ENCODE results near the gene POU2AF2. TPM values are rescaled to one million over a fixed set of nuclear protein-coding genes. Genes with fewer than 3 reads are reported as not detected.
"Not testable (repeated sequence)": the region's sequence is repeated elsewhere in the genome, so short reads cannot be mapped to it uniquely, and the experiment has no call there.

POU2AF2 gene
- total RNA-seq, 1 donor from 2014 or later: not detected

- not testable (repeated sequence) for H3K27me3 ChIP-seq (ENCODE audit: control insufficient read depth in 3 of 3, insufficient read depth in 3 of 3, low read length in 3 of 3); H3K36me3 ChIP-seq (ENCODE audit: control insufficient read depth in 3 of 3, insufficient read depth in 3 of 3, low read length in 3 of 3); H3K4me1 ChIP-seq (ENCODE audit: control insufficient read depth in 3 of 3, insufficient read depth in 3 of 3, low read length in 3 of 3); H3K4me3 ChIP-seq (ENCODE audit: low read length in 3 of 3); H3K9ac ChIP-seq (ENCODE audit: low read depth in 1 of 3, low read length in 3 of 3); H3K9me3 ChIP-seq (ENCODE audit: control insufficient read depth in 3 of 3, low read length in 3 of 3); H3K27ac ChIP-seq (ENCODE audit: low read depth, low read length)
Measured at GRCh38 chr11:111221936-111222335, 23.6 kb upstream of the POU2AF2 start.

GRCh38 chr11:111222821-111223455, 22.6 kb upstream of the POU2AF2 start:
- not testable (repeated sequence) for H3K27me3 ChIP-seq (ENCODE audit: control insufficient read depth in 3 of 3, insufficient read depth in 3 of 3, low read length in 3 of 3); H3K4me3 ChIP-seq (ENCODE audit: low read length in 3 of 3); H3K36me3 ChIP-seq (ENCODE audit: control insufficient read depth in 3 of 3, insufficient read depth in 3 of 3, low read length in 3 of 3); H3K4me1 ChIP-seq (ENCODE audit: control insufficient read depth in 3 of 3, insufficient read depth in 3 of 3, low read length in 3 of 3); H3K27ac ChIP-seq (ENCODE audit: low read depth, low read length); H3K9me3 ChIP-seq (ENCODE audit: control insufficient read depth in 3 of 3, low read length in 3 of 3); H3K9ac ChIP-seq (ENCODE audit: low read depth in 1 of 3, low read length in 3 of 3)

GRCh38 chr11:111225881-111226280, 19.6 kb upstream of the POU2AF2 start:
- H3K9me3 ChIP-seq (ENCODE audit: control insufficient read depth in 3 of 3, low read length in 3 of 3): no peaks in the 10 kb centered on the region
- peaks cover 2 to 8% (median 3%) of the 10 kb centered on the region in 3 donors for H3K4me1 ChIP-seq (ENCODE audit: control insufficient read depth in 3 of 3, insufficient read depth in 3 of 3, low read length in 3 of 3)
- H3K27me3 ChIP-seq (ENCODE audit: control insufficient read depth in 3 of 3, insufficient read depth in 3 of 3, low read length in 3 of 3): no peaks in the 10 kb centered on the region
- no peak overlapping the region for H3K9ac ChIP-seq (ENCODE audit: low read depth in 1 of 3, low read length in 3 of 3)
- H3K36me3 ChIP-seq (ENCODE audit: control insufficient read depth in 3 of 3, insufficient read depth in 3 of 3, low read length in 3 of 3): no peaks in the 10 kb centered on the region
- no peak overlapping the region for H3K4me3 ChIP-seq (ENCODE audit: low read length in 3 of 3)
- no peak overlapping the region for H3K27ac ChIP-seq (ENCODE audit: low read depth, low read length)

- Histone ChIP-seq H3K4me3 (ENCODE audit: low read length in 3 of 3) (no peak overlapping the region), H3K9ac (ENCODE audit: low read depth in 1 of 3, low read length in 3 of 3) (peak overlapping the region in 1 of 3 donors; percentile 17), H3K27ac (ENCODE audit: low read depth, low read length) (no peak overlapping the region), H3K4me1 (ENCODE audit: control insufficient read depth in 3 of 3, insufficient read depth in 3 of 3, low read length in 3 of 3) (peaks cover 3 to 9% (median 4%) of the 10 kb centered on the region in 3 donors), H3K9me3 (ENCODE audit: control insufficient read depth in 3 of 3, low read length in 3 of 3) (no peaks in the 10 kb centered on the region), H3K36me3 (ENCODE audit: control insufficient read depth in 3 of 3, insufficient read depth in 3 of 3, low read length in 3 of 3) (no peaks in the 10 kb centered on the region), H3K27me3 (ENCODE audit: control insufficient read depth in 3 of 3, insufficient read depth in 3 of 3, low read length in 3 of 3) (no peaks in the 10 kb centered on the region)
Measured at GRCh38 chr11:111229604-111230003, 15.9 kb upstream of the POU2AF2 start.

GRCh38 chr11:111230122-111230465, 15.4 kb upstream of the POU2AF2 start:
- Histone ChIP-seq H3K9ac (ENCODE audit: low read depth in 1 of 3, low read length in 3 of 3) (peak overlapping the region; percentile 69 to 92 (median 75)), H3K27me3 (ENCODE audit: control insufficient read depth in 3 of 3, insufficient read depth in 3 of 3, low read length in 3 of 3) (no peaks in the 10 kb centered on the region), H3K4me1 (ENCODE audit: control insufficient read depth in 3 of 3, insufficient read depth in 3 of 3, low read length in 3 of 3) (peaks cover 3 to 9% (median 4%) of the 10 kb centered on the region in 3 donors), H3K36me3 (ENCODE audit: control insufficient read depth in 3 of 3, insufficient read depth in 3 of 3, low read length in 3 of 3) (no peaks in the 10 kb centered on the region), H3K27ac (ENCODE audit: low read depth, low read length) (no peak overlapping the region), H3K9me3 (ENCODE audit: control insufficient read depth in 3 of 3, low read length in 3 of 3) (no peaks in the 10 kb centered on the region), H3K4me3 (ENCODE audit: low read length in 3 of 3) (peak overlapping the region; percentile 70 to 95 (median 90))

- Histone ChIP-seq H3K9me3 (ENCODE audit: control insufficient read depth in 3 of 3, low read length in 3 of 3) (no peaks in the 10 kb centered on the region), H3K4me3 (ENCODE audit: low read length in 3 of 3) (no peak overlapping the region), H3K9ac (ENCODE audit: low read depth in 1 of 3, low read length in 3 of 3) (no peak overlapping the region), H3K4me1 (ENCODE audit: control insufficient read depth in 3 of 3, insufficient read depth in 3 of 3, low read length in 3 of 3) (peaks cover 3 to 9% (median 4%) of the 10 kb centered on the region in 3 donors), H3K27ac (ENCODE audit: low read depth, low read length) (no peak overlapping the region), H3K27me3 (ENCODE audit: control insufficient read depth in 3 of 3, insufficient read depth in 3 of 3, low read length in 3 of 3) (no peaks in the 10 kb centered on the region), H3K36me3 (ENCODE audit: control insufficient read depth in 3 of 3, insufficient read depth in 3 of 3, low read length in 3 of 3) (no peaks in the 10 kb centered on the region)
Measured at GRCh38 chr11:111231836-111232235, 13.7 kb upstream of the POU2AF2 start.

- Histone ChIP-seq H3K4me1 (ENCODE audit: control insufficient read depth in 3 of 3, insufficient read depth in 3 of 3, low read length in 3 of 3) (no peaks in the 10 kb centered on the region), H3K36me3 (ENCODE audit: control insufficient read depth in 3 of 3, insufficient read depth in 3 of 3, low read length in 3 of 3) (no peaks in the 10 kb centered on the region), H3K9ac (ENCODE audit: low read depth in 1 of 3, low read length in 3 of 3) (no peak overlapping the region), H3K4me3 (ENCODE audit: low read length in 3 of 3) (no peak overlapping the region), H3K9me3 (ENCODE audit: control insufficient read depth in 3 of 3, low read length in 3 of 3) (no peaks in the 10 kb centered on the region), H3K27ac (ENCODE audit: low read depth, low read length) (no peak overlapping the region), H3K27me3 (ENCODE audit: control insufficient read depth in 3 of 3, insufficient read depth in 3 of 3, low read length in 3 of 3) (peaks cover 0 to 4% (median 0%) of the 10 kb centered on the region in 3 donors)
Measured at GRCh38 chr11:111236383-111236782, 9.1 kb upstream of the POU2AF2 start.

GRCh38 chr11:111237926-111238325, 7.6 kb upstream of the POU2AF2 start:
- Histone ChIP-seq H3K27me3 (ENCODE audit: control insufficient read depth in 3 of 3, insufficient read depth in 3 of 3, low read length in 3 of 3) (peaks cover 0 to 6% (median 6%) of the 10 kb centered on the region in 3 donors), H3K36me3 (ENCODE audit: control insufficient read depth in 3 of 3, insufficient read depth in 3 of 3, low read length in 3 of 3) (no peaks in the 10 kb centered on the region), H3K9me3 (ENCODE audit: control insufficient read depth in 3 of 3, low read length in 3 of 3) (no peaks in the 10 kb centered on the region), H3K4me3 (ENCODE audit: low read length in 3 of 3) (no peak overlapping the region), H3K9ac (ENCODE audit: low read depth in 1 of 3, low read length in 3 of 3) (no peak overlapping the region), H3K27ac (ENCODE audit: low read depth, low read length) (no peak overlapping the region), H3K4me1 (ENCODE audit: control insufficient read depth in 3 of 3, insufficient read depth in 3 of 3, low read length in 3 of 3) (no peaks in the 10 kb centered on the region)

GRCh38 chr11:111246956-111247355, 1.4 kb downstream of the POU2AF2 start:
- Histone ChIP-seq H3K27me3 (ENCODE audit: control insufficient read depth in 3 of 3, insufficient read depth in 3 of 3, low read length in 3 of 3) (peaks cover 0 to 15% (median 9%) of the 10 kb centered on the region in 3 donors), H3K4me1 (ENCODE audit: control insufficient read depth in 3 of 3, insufficient read depth in 3 of 3, low read length in 3 of 3) (no peaks in the 10 kb centered on the region), H3K4me3 (ENCODE audit: low read length in 3 of 3) (no peak overlapping the region), H3K27ac (ENCODE audit: low read depth, low read length) (no peak overlapping the region), H3K9ac (ENCODE audit: low read depth in 1 of 3, low read length in 3 of 3) (no peak overlapping the region), H3K9me3 (ENCODE audit: control insufficient read depth in 3 of 3, low read length in 3 of 3) (no peaks in the 10 kb centered on the region), H3K36me3 (ENCODE audit: control insufficient read depth in 3 of 3, insufficient read depth in 3 of 3, low read length in 3 of 3) (no peaks in the 10 kb centered on the region)

- H3K4me1 ChIP-seq (ENCODE audit: control insufficient read depth in 3 of 3, insufficient read depth in 3 of 3, low read length in 3 of 3): no peaks in the 10 kb centered on the region
- peaks cover 0 to 7% (median 3%) of the 10 kb centered on the region in 3 donors for H3K27me3 ChIP-seq (ENCODE audit: control insufficient read depth in 3 of 3, insufficient read depth in 3 of 3, low read length in 3 of 3)
- no peak overlapping the region for H3K9ac ChIP-seq (ENCODE audit: low read depth in 1 of 3, low read length in 3 of 3)
- H3K36me3 ChIP-seq (ENCODE audit: control insufficient read depth in 3 of 3, insufficient read depth in 3 of 3, low read length in 3 of 3): no peaks in the 10 kb centered on the region
- no peak overlapping the region for H3K4me3 ChIP-seq (ENCODE audit: low read length in 3 of 3)
- H3K27ac ChIP-seq (ENCODE audit: low read depth, low read length): no peak overlapping the region
- no peaks in the 10 kb centered on the region for H3K9me3 ChIP-seq (ENCODE audit: control insufficient read depth in 3 of 3, low read length in 3 of 3)
Measured at GRCh38 chr11:111250936-111251335, 5.4 kb downstream of the POU2AF2 start.
